Suprapubic skin (tissue), 4 donors: Measurements from ENCODE around the gene CCL28. TPM values are rescaled to one million over a fixed set of nuclear protein-coding genes. Genes with fewer than 3 reads are reported as not detected.

Experiments used
- DNase-seq, 2 donors: peaks; one replicate each; pipeline ENCODE4 v3.0.0-alpha.2; 2019; ENCODE audit warnings: low spot score in 2 of 2
- H3K27ac ChIP-seq: fragments of 200-600 bp; sonication (generic); one replicate; pipeline ENCODE4 v1.5.1; 2019
- H3K27me3 ChIP-seq: fragments of 200-600 bp; sonication (generic); one replicate; pipeline ENCODE4 v1.5.1; 2019
- H3K36me3 ChIP-seq: fragments of 200-600 bp; sonication (generic); one replicate; pipeline ENCODE4 v1.5.1; 2019
- H3K4me1 ChIP-seq: fragments of 200-600 bp; sonication (generic); one replicate; pipeline ENCODE4 v1.5.1; 2019
- H3K4me3 ChIP-seq: fragments of 200-600 bp; sonication (generic); one replicate; pipeline ENCODE4 v1.5.1; 2019; ENCODE audit warnings: mild to moderate bottlenecking
- H3K9me3 ChIP-seq: fragments of 200-600 bp; sonication (generic); one replicate; pipeline ENCODE4 v1.5.1; 2019
- EP300 ChIP-seq: sonication (generic); formaldehyde crosslinking; IDR thresholded peaks from one replicate; pipeline ENCODE4 v1.6.1; 2017; ENCODE audit warnings: antibody characterized with exemption
- POLR2A ChIP-seq, 2 donors: fragments of 450-650 bp; IDR thresholded peaks; one replicate each; pipeline ENCODE4 v1.6.1; 2017; ENCODE audit warnings: antibody characterized with exemption in 2 of 2, mild to moderate bottlenecking in 2 of 2, moderate library complexity in 2 of 2
- POLR2AphosphoS5 ChIP-seq, 3 donors: sonication (generic); formaldehyde crosslinking; IDR thresholded peaks; one replicate each; pipeline ENCODE4 v1.6.1; 2017; ENCODE audit warnings: antibody characterized with exemption in 3 of 3
- WGBS: methylation state at CpG from one replicate; pipeline ENCODE4 v1.1.5; 2018; 5-methylcytosine and 5-hydroxymethylcytosine counted together
- total RNA-seq, 4 donors: library from RNA; depleted of rRNA; stranded (reverse); fragments of >200 nt; gene quantifications; one replicate each; pipeline ENCODE4 v1.1.0, GENCODE V29; 2016
- TF ChIP-seq, protein P1 (sequence below), 2 donors: fragments of 200-600 bp in 1 of 2; fragments of 450-650 bp in 1 of 2; sonication (generic) in 1 of 2; IDR thresholded peaks; one replicate each; pipeline ENCODE4 v1.5.1; 2016 to 2019; ENCODE audit warnings: antibody characterized with exemption in 2 of 2, mild to moderate bottlenecking in 1 of 2, moderate library complexity in 1 of 2

Gene CCL28
- total RNA-seq, 4 donors from 2014 or later: 10.7 to 24.8 (median 17.8) TPM

DNA sequence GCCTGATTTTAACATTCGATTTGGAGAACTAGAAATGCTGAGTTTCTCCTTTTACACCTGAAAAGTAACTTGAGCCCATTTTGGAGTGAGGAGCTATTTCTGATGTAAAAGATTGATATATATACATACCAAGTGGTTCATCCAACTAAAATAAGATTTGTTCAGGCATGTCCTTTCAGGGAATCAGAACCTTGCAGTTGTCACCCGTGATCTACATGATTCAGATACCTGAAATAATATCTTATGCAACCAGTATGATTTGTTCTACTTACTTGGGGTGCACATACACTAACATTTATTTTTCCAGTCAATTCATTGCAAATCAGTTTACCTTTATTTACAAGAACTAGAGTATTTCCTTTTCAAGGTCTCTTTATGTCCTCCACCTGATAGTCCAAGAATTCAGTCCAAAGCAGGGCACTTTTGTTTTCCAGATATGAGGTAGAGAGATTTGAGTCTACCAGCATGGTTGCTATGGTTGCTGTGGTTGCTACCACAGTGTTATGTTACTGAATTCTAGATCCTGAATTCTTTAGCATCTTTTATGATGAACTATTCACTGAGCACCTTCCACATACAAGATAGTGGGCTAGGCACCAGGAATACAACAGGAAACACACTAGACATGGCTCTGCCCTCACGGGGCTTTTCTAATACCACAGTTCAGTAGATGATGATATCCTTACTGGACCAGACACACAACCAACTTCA, 49.3 kb downstream of the CCL28 start:
- peak overlapping the region; percentile 84 for H3K27ac ChIP-seq
- peaks cover 5% of the 10 kb centered on the region for H3K4me1 ChIP-seq
- TF ChIP-seq POLR2A (IDR thresholded peaks at IDR 0.05): no peak
- TF ChIP-seq, protein P1, sequence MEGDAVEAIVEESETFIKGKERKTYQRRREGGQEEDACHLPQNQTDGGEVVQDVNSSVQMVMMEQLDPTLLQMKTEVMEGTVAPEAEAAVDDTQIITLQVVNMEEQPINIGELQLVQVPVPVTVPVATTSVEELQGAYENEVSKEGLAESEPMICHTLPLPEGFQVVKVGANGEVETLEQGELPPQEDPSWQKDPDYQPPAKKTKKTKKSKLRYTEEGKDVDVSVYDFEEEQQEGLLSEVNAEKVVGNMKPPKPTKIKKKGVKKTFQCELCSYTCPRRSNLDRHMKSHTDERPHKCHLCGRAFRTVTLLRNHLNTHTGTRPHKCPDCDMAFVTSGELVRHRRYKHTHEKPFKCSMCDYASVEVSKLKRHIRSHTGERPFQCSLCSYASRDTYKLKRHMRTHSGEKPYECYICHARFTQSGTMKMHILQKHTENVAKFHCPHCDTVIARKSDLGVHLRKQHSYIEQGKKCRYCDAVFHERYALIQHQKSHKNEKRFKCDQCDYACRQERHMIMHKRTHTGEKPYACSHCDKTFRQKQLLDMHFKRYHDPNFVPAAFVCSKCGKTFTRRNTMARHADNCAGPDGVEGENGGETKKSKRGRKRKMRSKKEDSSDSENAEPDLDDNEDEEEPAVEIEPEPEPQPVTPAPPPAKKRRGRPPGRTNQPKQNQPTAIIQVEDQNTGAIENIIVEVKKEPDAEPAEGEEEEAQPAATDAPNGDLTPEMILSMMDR (IDR thresholded peaks at IDR 0.05): no peak
- TF ChIP-seq EP300: no peak
- TF ChIP-seq POLR2AphosphoS5 (IDR thresholded peaks at IDR 0.05): no peak
- 47% methylated on average over 3 of the region's 3 CpGs for WGBS
- no peaks in the 10 kb centered on the region for H3K36me3 ChIP-seq
- DNase-seq: no peak
- no peaks in the 10 kb centered on the region for H3K27me3 ChIP-seq
- no peak overlapping the region for H3K4me3 ChIP-seq
- peaks cover 9% of the 10 kb centered on the region for H3K9me3 ChIP-seq

DNA sequence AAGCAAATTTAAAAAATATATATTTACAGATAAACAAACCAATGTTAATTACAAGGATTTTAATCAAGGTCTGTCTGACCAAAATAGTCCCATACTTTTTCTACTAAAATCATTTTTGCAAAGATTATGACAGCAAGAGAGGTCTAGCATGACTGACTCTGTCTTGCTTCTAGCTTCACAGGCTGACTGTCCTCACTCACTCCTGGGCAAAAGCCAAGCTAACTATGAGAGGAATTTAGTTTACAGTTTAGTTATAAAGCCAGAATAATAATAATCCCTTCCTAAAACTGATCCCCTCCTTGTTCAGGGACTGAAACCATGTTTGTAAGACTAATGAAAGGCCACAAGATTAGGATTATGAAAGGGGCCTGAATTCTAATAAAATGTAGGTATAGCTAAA, 53.5 kb downstream of the CCL28 start:
- DNase-seq: no peak
- TF ChIP-seq, protein P1 (IDR thresholded peaks at IDR 0.05): no peak
- no peaks in the 10 kb centered on the region for H3K36me3 ChIP-seq
- no peaks in the 10 kb centered on the region for H3K27me3 ChIP-seq
- peaks cover 9% of the 10 kb centered on the region for H3K9me3 ChIP-seq
- H3K4me3 ChIP-seq: no peak overlapping the region
- H3K27ac ChIP-seq: no peak overlapping the region
- peaks cover 5% of the 10 kb centered on the region for H3K4me1 ChIP-seq

DNA sequence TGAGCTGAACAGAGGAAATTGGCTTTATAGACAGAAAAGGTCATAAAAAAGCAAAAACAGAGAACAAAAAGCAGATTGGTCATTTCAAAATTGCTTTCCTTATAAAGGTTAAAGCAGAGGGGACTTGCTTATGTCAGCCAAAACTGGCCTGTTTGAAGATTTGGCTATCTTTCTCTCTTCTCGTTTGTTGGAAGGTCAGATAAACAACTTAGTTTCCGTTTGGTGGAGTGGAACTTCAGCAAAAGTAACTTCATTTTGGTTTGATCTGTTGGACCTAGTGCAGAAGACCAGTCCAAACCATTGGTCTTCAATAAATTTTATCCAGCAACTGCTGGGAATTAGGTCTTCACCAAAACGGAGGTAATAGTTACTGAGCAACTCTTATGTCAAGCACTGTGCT, 53.9 kb downstream of the CCL28 start:
- WGBS: 55% methylated on average over 3 of the region's 3 CpGs
- Histone ChIP-seq H3K27me3 (no peaks in the 10 kb centered on the region), H3K4me3 (no peak overlapping the region), H3K27ac (no peak overlapping the region), H3K36me3 (no peaks in the 10 kb centered on the region), H3K9me3 (peaks cover 9% of the 10 kb centered on the region), H3K4me1 (peaks cover 1% of the 10 kb centered on the region)
- TF ChIP-seq, protein P1 (IDR thresholded peaks at IDR 0.05): no peak
- TF ChIP-seq POLR2AphosphoS5 (IDR thresholded peaks at IDR 0.05) (no peak), EP300 (no peak), POLR2A (IDR thresholded peaks at IDR 0.05) (no peak)
- DNase-seq: no peak

GRCh38 chr5:43357878-43358281, 54.3 kb downstream of the CCL28 start:
- H3K27me3 ChIP-seq: no peaks in the 10 kb centered on the region
- no peak overlapping the region for H3K4me3 ChIP-seq
- H3K9me3 ChIP-seq: peaks cover 9% of the 10 kb centered on the region
- WGBS: 70% methylated on average over 3 of the region's 3 CpGs
- H3K4me1 ChIP-seq: no peaks in the 10 kb centered on the region
- TF ChIP-seq POLR2AphosphoS5 (IDR thresholded peaks at IDR 0.05) (no peak), EP300 (no peak), POLR2A (IDR thresholded peaks at IDR 0.05) (no peak)
- TF ChIP-seq, protein P1 (IDR thresholded peaks at IDR 0.05): no peak
- H3K27ac ChIP-seq: no peak overlapping the region
- no peaks in the 10 kb centered on the region for H3K36me3 ChIP-seq
- DNase-seq: no peak

GRCh38 chr5:43357067-43357466, 55.1 kb downstream of the CCL28 start:
- DNase-seq: no peak
- TF ChIP-seq POLR2AphosphoS5 (IDR thresholded peaks at IDR 0.05) (no peak), EP300 (no peak), POLR2A (IDR thresholded peaks at IDR 0.05) (no peak)
- TF ChIP-seq, protein P1 (IDR thresholded peaks at IDR 0.05): no peak
- no peaks in the 10 kb centered on the region for H3K36me3 ChIP-seq
- H3K4me1 ChIP-seq: no peaks in the 10 kb centered on the region
- WGBS: 50% methylated on average over 2 of the region's 2 CpGs
- H3K9me3 ChIP-seq: peaks cover 9% of the 10 kb centered on the region
- H3K4me3 ChIP-seq: no peak overlapping the region
- no peak overlapping the region for H3K27ac ChIP-seq
- no peaks in the 10 kb centered on the region for H3K27me3 ChIP-seq
